HG03097 (cell line): Measurements from ENCODE around the gene CYRIA.
A peak's percentile ranks its signal among the peaks of the same experiment; 100 is the strongest.

Experiments
- ATAC-seq: cut with Tn5 transposase; IDR thresholded peaks from one replicate; pipeline ENCODE4 v1.9.1; 2021; ENCODE audit not compliant: unreplicated experiment, low FRiP score

Gene CYRIA

DNA sequence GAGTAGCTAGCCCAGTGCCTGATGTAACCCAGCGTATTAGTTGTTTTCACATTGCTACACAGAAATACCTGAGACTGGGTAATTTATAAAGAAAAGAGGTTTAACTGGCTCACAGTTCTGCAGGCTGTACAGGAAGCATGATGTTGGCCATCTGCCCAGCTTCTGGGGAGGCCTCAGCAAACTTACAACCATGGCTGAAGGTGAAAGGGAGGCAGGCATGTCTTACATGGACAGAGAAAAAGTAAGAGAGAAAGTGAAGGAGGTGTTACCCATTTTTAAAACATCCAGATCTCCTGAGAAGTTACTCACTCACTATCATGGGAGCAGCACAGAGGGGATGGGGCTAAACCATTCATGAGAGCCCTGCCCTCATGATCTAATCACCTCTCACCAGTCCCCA lies 6.1 kb upstream of the CYRIA start:
- no peak for ATAC-seq

DNA sequence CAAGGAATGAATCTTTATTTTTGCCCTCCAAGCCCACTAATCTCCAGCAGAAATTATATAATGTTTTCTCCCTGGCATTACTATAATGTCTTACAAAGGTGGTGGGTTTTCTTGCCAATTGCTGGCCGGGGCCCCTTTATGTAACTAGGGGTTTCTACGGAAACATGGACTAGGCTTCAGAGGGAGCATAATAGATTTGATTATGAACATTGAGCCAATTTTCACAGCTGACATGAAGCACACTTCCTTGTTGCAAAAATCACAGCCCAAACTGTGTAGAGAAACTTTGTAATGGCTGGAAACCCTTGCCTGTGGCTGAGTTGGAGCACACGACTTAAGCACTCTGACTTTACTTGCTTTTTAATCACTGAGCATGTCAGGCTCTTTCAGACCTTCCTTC lies 3.8 kb upstream of the CYRIA start:
- ATAC-seq, result no peak

DNA sequence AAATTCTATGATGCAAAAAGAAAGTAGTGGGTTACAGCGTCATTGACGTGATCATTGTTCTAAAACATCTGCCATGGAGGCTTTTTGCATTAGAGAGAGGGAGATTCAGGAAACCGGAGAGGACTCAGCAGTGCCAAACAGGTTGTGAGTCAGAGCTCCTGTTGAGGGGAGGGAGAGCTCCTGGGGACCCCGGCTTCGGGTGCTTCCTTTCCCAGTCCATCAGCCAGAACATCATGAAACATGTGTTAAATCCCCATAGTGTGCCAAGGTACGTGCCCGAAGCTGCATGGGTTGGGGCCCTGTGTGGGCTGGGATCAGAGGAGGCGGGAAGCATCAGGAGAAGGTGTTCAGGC lies 791 bp upstream of the CYRIA start:
- ATAC-seq, result no peak

DNA sequence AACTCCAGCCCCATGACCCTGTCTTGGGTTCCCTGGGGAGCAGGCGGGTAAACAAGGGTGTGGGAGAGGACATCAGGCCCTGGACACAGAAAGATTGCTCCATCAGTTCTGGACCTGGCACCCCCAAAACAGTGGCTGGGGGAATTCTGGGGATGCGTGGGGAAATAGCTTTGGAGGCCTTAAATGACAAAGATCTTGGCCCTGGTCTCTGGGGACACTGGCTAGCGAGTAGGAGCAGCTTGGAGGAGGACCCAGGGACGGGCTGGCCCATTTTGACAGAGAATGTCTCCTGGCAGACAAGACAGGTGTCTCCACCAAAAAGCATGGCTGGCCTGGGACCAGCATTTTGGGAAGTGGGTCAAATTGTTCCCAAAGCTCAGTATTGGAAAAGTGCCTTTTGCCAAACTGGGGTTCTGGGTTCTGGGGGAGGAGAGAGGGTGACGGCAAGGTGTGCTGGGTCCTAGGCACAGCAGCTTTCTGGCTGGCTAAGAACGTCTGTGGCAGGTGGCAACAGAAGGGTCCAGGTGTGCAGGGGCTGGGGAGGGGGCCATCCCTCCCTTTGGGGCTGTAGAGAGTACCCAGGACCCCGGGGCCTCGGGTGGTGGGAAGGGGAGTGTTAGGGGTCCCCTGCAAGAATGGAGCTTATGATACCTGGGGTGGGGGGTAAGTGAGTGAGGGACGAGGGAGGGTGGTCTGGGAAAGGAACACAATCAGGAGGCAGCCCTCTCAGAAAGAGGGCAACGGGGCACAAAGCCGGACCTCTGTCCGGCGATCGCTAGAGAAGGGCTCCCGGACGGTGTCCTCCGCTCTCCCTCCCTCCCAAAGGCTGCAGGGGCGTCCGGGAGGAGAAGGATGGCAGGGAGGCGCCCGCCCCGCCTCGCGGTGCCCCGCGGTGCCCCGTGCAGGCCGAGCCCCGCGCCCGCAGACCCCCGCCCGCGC lies 556 bp downstream of the CYRIA start:
- ATAC-seq, result no peak

DNA sequence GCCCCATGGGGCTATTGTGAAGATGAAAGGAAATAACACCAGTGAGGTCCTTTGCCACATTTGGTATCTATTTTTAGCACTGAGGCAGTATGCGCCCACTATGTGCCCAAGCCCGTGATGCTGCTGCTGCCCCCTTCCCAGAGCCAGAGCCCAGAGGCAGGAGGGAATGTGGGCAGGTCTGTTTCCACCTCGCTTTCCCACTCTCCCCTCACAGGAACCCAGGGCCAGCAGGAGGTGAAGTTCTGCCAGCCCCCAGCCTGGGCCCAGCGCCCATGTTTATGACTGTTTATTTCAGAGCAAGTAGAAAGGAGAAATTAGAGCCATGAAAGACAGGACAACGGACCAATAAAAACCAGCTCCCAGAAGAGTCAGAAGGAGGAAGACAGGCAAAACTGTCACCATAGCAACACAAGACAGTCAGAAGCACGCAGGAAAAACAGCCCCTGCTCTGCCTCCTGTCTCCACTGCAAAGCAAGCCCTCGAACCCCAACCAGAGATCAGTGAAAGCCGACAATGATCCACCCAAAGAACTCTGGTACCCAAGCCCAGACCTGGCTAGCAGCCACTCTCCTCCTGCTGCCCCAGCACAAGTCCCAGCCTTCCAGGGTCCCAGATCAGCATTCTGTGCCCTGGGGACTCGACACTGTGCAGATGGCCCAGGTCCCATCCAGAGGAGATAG lies 1.4 kb downstream of the CYRIA start:
- ATAC-seq, result no peak

DNA sequence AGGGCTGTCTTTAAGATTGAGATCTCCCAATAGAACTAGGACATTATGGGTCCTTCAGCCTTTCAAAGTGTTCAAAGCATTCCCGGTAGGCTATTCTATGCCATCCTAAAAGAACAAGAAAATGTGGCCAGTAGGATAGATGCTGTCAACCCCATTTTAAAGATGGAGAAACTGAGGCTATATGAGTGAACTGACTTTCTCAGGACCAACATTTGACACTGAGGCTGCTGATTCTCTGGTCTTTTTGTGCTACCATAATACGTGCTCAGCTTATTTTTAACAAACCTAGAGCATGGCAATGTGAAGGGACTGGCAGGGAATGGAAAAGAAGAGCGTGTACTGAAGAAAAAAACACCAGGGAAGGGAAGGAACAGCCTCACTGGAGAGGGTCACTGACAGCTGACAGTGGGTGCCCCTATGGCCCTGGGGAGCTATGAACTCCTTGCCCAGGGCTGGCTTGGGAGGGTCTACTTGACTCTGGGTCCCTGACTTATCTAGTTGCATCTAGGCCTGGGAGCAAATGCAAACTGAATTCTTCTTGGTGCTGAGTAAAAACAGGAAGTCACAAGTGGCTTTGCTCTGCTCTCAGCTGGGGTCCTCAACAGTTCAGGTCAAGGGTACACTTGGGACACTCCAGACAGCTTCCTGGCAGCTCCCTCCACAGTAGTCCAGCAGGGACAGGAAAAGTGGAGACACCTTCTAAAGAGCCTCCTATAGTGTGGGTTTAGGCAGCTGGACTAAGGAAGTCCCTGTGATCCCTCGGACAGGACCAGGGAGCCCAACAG lies 2.3 kb downstream of the CYRIA start:
- ATAC-seq, result no peak

DNA sequence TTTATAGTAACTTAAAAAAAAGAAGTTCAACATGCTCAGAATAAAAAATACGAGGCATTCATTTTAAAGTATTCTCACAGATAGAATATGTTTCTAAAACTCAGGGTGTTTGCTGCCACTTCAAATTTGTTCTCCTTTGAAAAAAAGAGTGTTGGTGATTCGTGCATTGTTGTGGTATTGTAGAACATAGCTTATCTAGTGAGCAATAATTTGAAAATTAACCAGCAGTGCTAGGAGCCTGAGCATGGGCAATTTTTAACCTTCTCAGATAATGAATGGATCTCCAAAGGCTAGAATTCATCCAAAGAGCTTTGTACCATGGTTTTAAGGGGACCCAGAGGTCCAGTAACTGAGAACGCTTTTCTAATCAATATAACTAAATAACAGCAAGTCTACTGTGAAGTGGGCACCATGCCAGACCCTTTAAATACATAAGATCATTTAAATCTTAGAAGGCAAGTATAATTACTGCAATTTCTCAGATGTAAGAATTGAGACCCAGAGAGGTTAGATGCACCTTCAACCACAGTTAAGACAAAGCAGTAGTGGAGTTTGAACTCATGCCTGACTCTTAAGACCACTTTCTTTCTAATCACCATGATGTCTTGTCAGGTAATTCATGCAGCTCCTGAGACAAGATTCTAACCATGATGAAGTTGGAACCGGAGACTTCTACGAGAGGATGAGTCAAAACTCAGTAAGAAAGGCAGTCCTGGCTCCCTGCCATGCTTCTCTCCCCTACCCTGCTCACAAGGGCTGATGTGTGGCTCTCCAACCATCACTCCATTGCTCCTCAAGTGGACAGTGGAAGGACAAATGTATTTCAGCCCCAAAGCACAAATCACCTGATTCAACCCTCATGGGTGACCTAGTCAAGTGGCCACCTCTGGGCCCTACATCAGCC lies 3.4 kb downstream of the CYRIA start:
- ATAC-seq, result no peak

DNA sequence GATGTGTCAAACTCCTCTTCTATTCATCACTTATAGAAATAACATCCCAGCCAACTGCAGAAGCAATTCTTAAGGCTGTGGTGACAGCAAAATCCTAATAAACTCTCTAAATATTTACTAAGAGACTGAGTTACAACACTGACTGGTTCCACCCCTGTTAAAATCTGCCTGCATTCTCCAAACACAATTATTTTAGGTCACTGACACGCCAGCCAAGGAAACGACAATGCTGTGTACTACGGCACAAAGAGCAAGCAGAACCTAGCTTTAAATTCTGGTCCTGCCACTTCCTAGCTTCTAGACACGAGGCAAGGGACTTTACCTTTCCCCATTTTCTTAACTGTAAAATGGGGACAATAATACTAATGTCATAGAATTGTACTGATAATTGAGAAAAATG lies 4.1 kb downstream of the CYRIA start:
- no peak for ATAC-seq

DNA sequence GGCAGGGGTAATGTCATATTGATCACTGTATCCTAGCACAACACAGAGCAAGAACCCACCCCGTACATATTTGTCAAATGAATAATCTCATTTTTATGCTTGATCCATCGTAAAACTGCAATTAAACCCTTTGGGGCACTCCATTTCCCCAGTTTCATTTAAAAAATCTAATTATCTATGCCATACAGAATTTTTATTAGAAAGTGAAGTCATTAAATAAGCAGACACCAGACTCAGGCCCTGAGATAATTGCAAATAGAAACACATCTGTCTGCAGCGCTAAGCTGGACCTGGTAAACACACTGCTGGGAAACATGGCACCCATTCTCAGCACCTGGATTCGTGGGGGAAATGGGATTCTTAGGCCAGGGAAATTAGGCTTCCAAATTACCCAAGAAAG lies 5.1 kb downstream of the CYRIA start:
- no peak for ATAC-seq

DNA sequence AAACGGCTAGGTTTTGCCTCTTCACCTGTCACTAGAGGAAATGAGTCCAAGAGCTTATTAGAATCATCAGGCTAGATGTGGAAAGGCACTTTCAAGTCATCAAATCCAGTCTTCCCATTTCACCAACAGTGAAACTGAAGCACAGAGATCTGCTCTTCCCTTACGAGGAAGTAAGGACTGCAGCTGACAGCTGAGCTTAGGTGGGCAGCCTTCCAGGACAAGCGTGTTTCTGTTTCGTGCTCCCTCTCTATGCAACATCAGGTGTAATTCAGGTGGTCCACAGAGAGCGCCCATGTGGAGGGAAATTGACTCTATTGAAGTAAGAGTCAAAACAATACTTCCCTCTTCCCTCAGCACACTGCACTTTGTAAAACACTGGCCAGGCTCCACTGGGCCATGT lies 5.5 kb downstream of the CYRIA start:
- no peak for ATAC-seq

DNA sequence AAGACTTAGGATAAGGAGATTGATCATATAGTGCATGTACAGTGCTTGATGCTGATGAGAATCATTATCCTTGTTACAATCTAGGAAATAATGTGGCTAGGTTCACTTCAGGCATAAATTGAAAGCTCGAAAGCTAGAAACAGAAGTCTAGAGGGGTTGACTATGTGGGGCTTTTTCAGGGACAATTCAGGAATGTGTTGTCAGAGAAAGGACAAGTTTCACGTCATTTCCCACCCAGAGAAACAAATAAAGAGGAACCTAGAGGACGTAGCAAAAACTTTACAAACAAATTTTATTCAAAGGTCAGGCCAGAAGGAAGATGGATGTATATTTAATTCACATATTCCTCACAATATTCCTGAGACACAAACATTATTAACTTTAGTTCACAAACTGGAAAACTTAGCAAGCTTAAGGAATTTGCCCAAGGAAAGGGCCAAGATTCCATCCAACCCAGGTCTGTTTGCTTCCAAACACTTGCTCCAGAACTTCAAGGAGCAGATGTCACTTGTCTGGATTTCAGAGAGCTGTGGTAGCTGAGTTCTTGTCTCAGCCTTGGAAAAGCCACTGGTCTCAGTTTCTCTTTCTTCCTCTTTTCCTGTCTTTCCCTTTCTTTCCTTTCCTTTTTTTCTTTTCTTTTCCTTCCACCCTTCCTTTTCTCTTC lies 7.4 kb downstream of the CYRIA start:
- no peak for ATAC-seq

DNA sequence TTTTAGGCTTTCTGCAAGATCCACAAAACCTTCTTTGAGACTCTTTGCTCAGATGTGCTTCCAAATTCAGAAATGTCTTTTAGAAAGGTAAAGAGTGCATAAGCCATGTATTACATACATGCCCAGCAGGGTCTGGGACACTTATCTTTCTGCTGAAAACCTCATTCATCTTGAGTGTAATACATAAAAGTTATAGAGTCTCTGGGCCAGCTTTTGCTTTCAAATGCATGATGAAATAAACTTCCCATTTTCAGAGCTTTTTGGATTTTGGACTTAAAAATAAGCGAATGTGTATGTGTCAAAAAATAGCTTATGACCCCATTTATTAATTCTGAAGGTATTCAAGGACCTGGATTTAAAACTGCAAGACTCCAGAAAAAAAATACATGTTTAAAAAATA lies 8.0 kb downstream of the CYRIA start:
- ATAC-seq, result no peak

DNA sequence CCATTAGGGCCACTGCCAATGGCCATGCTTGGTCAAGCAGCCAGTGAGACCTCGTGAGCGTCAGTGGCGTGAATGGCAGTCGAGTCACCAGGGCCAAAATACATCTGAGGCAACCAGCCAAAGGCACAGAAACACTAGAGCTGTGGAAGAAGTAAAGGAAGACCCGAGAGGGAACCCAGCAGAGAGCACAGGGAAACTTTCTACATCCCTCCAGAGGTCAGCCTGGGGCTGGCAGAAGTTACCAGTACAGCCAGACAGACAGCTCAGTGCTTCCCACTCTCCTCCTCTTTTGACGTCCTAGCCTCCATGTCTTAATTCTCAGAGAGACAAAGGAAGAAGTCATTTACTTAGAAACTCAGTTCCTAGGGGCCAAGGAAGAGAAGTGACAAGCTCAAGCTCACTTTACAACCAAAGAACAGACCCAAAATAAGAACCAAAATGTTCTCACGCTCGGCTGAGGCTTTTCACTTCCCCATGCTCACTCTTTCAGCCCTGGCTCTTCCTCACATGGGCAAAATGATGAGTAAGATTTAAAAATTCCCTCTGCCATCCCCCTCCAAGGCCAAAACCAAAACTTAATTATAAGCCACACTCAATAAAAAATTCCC lies 8.7 kb downstream of the CYRIA start:
- ATAC-seq, result peak; percentile 62

DNA sequence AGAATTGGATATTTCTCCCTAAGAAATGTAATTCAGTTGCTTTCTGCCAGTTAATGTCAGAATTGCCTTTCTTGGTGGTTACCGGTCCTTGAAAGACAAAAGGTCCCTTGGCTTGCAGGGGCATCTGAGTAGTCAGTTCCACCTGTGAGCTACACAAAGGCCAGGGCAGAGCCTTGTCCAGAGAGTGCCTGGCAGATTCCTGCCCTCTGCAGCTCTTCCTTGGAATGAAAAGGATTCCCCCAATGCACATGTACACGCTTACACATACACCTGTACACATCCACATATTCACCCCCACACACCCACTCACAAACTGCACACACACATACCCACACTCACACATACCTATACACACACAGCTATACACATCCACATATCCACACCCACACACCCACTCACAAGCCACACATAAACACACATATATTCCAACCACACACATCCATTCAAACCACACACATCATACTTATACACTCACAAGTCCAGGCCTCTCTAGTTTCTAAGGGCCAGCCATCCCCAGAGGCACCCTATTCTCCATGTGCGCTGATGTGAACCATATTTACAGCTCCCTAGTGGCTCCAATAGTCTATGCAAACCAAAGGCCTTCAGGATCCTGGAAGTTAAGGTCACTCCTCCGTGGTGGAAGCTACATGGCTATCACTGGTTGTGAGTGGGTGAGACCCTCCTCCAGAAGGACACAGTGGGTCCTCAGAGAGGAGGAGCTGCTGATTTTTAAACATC lies 9.6 kb downstream of the CYRIA start:
- ATAC-seq, result no peak

DNA sequence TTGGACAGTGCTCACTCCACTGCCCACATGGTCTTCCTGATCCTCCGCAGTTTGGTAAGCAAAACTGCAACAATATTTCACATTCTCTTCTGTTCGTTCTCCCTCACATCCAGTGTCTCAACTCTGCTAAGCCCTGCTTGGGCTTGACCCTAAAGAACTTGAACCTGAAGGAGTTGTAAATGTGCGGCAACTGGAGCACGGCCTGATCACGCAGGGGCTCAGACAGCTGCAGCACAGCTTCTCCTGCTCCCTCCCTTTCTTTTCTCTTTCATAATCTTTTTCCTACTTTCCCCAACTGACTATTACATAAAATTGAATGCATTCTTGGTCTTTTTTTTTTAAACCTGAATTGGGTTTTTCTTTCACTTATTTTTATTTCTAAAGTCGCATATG lies 10.2 kb downstream of the CYRIA start:
- ATAC-seq, result no peak

DNA sequence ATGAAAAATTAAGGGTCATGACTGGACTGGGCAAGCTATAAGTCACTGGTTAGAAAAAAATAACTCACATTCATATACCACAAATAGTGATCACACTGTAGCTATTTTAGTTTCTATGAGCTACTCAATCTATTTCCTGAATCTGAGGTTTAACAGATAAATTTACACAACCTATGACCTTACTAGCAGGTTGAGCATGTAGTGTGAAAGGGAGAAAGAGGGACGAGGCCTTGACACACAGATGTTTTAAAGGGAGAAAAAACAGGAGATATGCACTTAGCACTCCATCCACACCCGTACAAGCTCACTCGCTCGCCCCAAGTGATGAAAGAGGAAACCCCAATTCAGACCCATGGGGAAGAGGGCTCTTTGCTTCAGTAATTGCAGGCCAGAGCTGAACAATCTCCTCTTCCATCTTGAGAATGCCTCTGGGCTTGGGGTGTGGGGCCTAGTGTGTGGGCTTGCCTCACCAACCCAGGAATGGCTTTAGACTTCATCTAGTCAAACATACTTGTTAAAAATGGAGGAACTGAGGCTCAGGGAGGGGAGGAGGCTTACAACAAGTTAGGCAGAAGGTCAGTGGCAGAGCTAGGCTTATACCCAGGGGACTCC lies 10.7 kb downstream of the CYRIA start:
- ATAC-seq, result no peak

DNA sequence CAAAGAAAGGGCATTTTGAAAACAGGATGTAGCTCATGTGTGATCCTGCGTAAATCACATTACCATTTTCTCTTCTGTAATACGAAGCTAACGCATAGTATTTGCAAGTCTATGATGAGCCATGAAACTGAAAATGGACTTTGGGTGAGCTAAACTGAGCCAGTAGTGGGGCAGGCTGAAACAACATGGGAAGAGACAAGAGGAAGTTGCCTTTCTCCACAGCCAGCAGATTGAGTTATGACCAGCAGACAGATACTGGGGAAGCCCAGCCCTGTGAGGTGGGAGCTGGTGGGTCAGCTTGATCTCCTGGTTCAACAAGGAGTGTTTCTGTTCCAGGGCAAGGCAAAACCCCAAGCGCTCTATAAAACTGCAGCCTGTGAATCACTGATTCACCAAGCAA lies 11.8 kb downstream of the CYRIA start:
- peak; percentile 49 for ATAC-seq

DNA sequence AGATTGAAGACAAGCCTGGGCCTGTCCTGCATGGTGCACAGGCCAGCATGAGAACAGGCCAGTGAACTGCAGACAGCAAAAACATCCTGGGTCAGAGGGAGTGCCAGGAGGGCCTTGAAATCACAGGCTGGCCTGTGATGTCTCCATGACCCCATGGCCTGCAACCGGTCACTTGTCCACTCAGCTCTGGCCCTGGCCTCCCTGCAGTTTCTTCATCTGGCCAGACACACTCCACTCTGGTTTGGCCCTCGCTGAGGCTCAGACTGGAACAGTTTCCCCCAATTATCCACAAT lies 12.6 kb downstream of the CYRIA start:
- ATAC-seq, result no peak
